Hepatocyte (in vitro differentiated cells): ENCODE results near the gene MCL1.

Experiments used
- EZH2phosphoT487 ChIP-seq: fragments of 200-600 bp; sonication (generic); IDR thresholded peaks from one replicate; pipeline ENCODE4 v1.6.1; 2018; ENCODE audit warnings: antibody characterized with exemption, mild to moderate bottlenecking, low read depth, moderate library complexity; ENCODE audit not compliant: unreplicated experiment, severe bottlenecking
- TF ChIP-seq, protein P1 (sequence below): fragments of 200-600 bp; sonication (generic); IDR thresholded peaks from 2 replicates; pipeline ENCODE4 v1.5.1; 2016; ENCODE audit warnings: antibody characterized with exemption, mild to moderate bottlenecking; ENCODE audit not compliant: poor library complexity

DNA sequence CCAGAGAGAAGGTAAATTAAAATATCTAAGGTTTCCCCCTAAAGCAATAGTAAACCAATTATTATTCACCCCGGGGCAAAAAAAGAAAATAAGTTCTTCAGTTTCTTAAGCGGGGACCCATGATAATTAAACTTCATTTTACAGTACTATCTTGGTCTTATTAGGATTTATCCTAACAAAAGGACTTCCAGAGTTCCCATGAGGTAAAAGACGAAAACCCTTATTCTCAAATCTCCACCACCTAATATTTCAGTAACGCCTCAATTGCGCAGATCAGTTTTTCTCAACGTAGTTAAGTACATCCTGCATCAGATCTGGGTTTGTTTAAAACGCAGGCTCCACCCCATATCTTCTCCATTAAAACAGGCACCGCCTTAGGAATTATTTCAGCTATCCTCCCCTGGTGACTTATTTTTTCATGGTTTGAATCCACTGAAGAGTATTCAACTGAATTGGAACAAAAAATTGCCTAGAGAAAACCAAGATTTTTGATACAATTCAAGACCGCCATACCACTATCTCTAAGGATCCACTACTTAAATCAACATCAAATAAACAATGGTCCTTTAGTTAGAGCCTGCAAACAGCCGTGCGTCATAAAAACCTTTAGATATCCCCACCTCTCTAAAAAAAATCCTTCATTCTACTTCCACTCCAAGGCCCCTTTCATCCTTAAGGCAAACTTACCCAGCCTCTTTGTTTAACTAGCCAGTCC lies 1.7 kb downstream of the MCL1 start:
- TF ChIP-seq, protein P1, sequence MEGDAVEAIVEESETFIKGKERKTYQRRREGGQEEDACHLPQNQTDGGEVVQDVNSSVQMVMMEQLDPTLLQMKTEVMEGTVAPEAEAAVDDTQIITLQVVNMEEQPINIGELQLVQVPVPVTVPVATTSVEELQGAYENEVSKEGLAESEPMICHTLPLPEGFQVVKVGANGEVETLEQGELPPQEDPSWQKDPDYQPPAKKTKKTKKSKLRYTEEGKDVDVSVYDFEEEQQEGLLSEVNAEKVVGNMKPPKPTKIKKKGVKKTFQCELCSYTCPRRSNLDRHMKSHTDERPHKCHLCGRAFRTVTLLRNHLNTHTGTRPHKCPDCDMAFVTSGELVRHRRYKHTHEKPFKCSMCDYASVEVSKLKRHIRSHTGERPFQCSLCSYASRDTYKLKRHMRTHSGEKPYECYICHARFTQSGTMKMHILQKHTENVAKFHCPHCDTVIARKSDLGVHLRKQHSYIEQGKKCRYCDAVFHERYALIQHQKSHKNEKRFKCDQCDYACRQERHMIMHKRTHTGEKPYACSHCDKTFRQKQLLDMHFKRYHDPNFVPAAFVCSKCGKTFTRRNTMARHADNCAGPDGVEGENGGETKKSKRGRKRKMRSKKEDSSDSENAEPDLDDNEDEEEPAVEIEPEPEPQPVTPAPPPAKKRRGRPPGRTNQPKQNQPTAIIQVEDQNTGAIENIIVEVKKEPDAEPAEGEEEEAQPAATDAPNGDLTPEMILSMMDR, result no peak
- TF ChIP-seq EZH2phosphoT487, result no peak
